ENCODE data around the gene TRIM63. TPM values are rescaled to one million over a fixed set of nuclear protein-coding genes. Genes with fewer than 3 reads are reported as not detected.

TRIM63 gene
- total RNA-seq, 2 experiments from 2014 or later: not detected

DNA sequence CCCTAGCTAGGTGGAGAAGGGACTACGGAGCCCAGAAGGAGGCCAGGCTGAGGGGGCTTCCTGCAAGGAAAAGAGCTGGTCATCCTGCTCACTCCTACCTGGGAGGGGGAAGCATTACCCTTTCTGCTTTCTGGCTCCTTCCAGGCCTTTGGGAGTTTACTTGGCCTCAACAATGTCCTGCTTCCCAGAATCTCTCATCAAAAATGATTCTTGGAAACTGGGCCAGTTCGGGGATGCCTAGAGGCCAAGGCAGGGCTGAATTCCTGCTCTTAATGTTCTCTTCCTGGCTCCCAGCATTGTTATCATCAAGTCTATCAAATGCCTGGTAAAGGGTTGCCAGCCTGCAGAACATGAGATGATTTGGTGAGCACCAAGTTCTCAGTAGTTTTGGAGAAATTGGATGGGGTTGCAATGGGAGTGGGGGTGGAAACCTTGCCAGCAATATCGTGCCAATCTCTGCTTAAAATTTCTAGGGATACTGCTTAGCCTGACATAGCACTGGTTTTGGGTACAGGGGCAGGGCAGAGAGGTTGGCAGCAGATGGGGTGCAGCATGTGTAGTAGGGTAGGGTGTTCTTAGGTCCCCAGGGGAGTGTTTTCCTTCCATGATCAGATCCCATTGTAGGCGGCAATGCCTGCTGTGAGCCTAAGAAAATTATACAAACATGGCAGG, 61.9 kb downstream of the TRIM63 start:
- no peak overlapping the region for H3K4me3 Mint-ChIP-seq
- Histone ChIP-seq H3K4me3 (ENCODE audit: low read length) (no peak overlapping the region), H3K9me3 (ENCODE audit: control insufficient read depth in 1 of 2, insufficient read depth in 1 of 2, low read length in 2 of 2) (no peaks in the 10 kb centered on the region), H3K27me3 (ENCODE audit: control insufficient read depth in 1 of 2, insufficient read depth in 2 of 2, low read length in 2 of 2) (peaks cover 0 to 3% of the 10 kb centered on the region in 2 experiments), H3K27ac (ENCODE audit: low read depth in 1 of 2, low read length in 2 of 2) (no peak overlapping the region), H3K4me1 (ENCODE audit: insufficient read depth, low read length) (no peaks in the 10 kb centered on the region), H3K36me3 (ENCODE audit: insufficient read depth, low read length) (no peaks in the 10 kb centered on the region)
- H3K36me3 Mint-ChIP-seq (ENCODE audit: low read depth): no peaks in the 10 kb centered on the region
- no peaks in the 10 kb centered on the region for H3K9me3 Mint-ChIP-seq
- intact Hi-C loops (cut with DNase I, micrococcal nuclease): no loop called here
- no peak for TF ChIP-seq CTCF (IDR thresholded peaks at IDR 0.05)
- ChIA-PET POLR2A (no interaction called here), CTCF (no interaction called here)
- ATAC-seq (ENCODE audit: poor library complexity) (no peak), DNase-seq (no peak)
- no peaks in the 10 kb centered on the region for H3K4me1 Mint-ChIP-seq (ENCODE audit: low read depth)
- H3K27me3 Mint-ChIP-seq: peaks cover 3% of the 10 kb centered on the region
- H3K27ac Mint-ChIP-seq: no peak overlapping the region

DNA sequence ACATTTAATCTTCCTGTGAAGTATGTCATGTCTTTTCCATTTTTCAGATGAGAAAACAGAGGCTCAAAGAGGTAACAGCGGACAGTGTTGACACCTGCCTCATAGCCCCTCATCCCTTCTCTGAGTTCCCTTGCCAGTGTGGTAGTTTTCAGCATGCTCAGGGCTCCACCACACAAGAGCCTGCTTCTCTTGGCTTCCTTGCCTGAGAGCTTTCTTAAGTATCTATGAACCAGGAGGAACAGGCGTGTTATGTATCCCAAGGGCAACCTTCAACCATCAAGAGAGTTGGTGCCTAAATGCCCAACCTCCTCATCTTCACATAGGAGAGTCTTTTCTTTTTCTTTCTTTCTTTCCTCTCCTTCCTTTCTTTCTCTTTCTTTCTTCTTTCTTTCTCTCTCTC, 63.7 kb downstream of the TRIM63 start:
- ATAC-seq (ENCODE audit: poor library complexity): no peak
- no peak overlapping the region for H3K27ac Mint-ChIP-seq

DNA sequence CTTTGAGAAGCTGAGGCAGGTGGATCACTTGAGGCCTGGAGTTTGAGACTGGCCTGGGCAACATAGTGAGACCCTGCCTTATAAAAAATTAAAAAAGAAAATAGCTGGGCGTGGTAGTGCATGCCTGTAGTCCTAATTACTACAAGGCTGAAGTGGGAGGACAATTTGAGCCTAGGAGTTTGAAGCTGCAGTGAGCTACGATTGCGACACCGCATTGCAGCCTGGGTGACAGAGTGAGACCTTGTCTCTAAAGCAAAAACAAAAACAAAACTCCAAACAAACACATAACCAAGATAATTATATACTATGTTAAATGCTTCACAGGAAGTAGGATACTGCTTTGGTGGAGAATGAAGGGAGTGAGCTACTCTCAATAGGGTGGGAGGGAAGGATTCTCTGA, 64.2 kb downstream of the TRIM63 start:
- intact Hi-C loops (cut with DNase I, micrococcal nuclease): no loop called here
- no peak overlapping the region for H3K4me3 ChIP-seq (ENCODE audit: low read length)
- DNase-seq (no peak), ATAC-seq (ENCODE audit: poor library complexity) (no peak)
- peaks cover 0 to 3% of the 10 kb centered on the region in 2 experiments for H3K27me3 ChIP-seq (ENCODE audit: control insufficient read depth in 1 of 2, insufficient read depth in 2 of 2, low read length in 2 of 2)
- no peaks in the 10 kb centered on the region for H3K36me3 ChIP-seq (ENCODE audit: insufficient read depth, low read length)
- H3K27ac Mint-ChIP-seq: no peak overlapping the region
- POLR2A ChIA-PET: interaction anchor here (1.5 kb wide), 1 partner anchor 108 kb away, joined by 3 read pairs; no protein-coding TSS in a partner anchor
- CTCF ChIA-PET: interaction anchor here (11.1 kb wide), 1 partner anchor 107 kb away, joined by 184 read pairs; no protein-coding TSS in a partner anchor
- H3K27ac ChIP-seq (ENCODE audit: low read depth in 1 of 2, low read length in 2 of 2): no peak overlapping the region
- peaks cover 5% of the 10 kb centered on the region for H3K4me1 ChIP-seq (ENCODE audit: insufficient read depth, low read length)
- H3K4me1 Mint-ChIP-seq (ENCODE audit: low read depth): peaks cover 2% of the 10 kb centered on the region
- H3K9me3 ChIP-seq (ENCODE audit: control insufficient read depth in 1 of 2, insufficient read depth in 1 of 2, low read length in 2 of 2): no peaks in the 10 kb centered on the region
- H3K36me3 Mint-ChIP-seq (ENCODE audit: low read depth): no peaks in the 10 kb centered on the region
- H3K4me3 Mint-ChIP-seq: no peak overlapping the region
- H3K27me3 Mint-ChIP-seq: peaks cover 3% of the 10 kb centered on the region
- H3K9me3 Mint-ChIP-seq: no peaks in the 10 kb centered on the region
- TF ChIP-seq CTCF (IDR thresholded peaks at IDR 0.05): no peak

More for the DNA sequence above, 63.7 kb downstream of the TRIM63 start:
- TF ChIP-seq CTCF (IDR thresholded peaks at IDR 0.05): no peak
- Histone ChIP-seq H3K9me3 (ENCODE audit: control insufficient read depth in 1 of 2, insufficient read depth in 1 of 2, low read length in 2 of 2) (no peaks in the 10 kb centered on the region), H3K4me3 (ENCODE audit: low read length) (no peak overlapping the region), H3K27me3 (ENCODE audit: control insufficient read depth in 1 of 2, insufficient read depth in 2 of 2, low read length in 2 of 2) (peaks cover 0 to 3% of the 10 kb centered on the region in 2 experiments), H3K36me3 (ENCODE audit: insufficient read depth, low read length) (no peaks in the 10 kb centered on the region), H3K27ac (ENCODE audit: low read depth in 1 of 2, low read length in 2 of 2) (no peak overlapping the region), H3K4me1 (ENCODE audit: insufficient read depth, low read length) (peaks cover under 1% of the 10 kb centered on the region)
- H3K4me3 Mint-ChIP-seq: no peak overlapping the region
- no peaks in the 10 kb centered on the region for H3K9me3 Mint-ChIP-seq
- ChIA-PET CTCF (interaction anchor here (11.1 kb wide), 1 partner anchor 107 kb away, joined by 184 read pairs; no protein-coding TSS in a partner anchor), POLR2A (interaction anchor here (0.6 to 1.5 kb wide), 2 partner anchors 32 to 109 kb away, joined by 3 read pairs; no protein-coding TSS in a partner anchor)
- intact Hi-C loops (cut with DNase I, micrococcal nuclease): no loop called here
- H3K36me3 Mint-ChIP-seq (ENCODE audit: low read depth): no peaks in the 10 kb centered on the region
- no peaks in the 10 kb centered on the region for H3K4me1 Mint-ChIP-seq (ENCODE audit: low read depth)
- DNase-seq: no peak
- peaks cover 3% of the 10 kb centered on the region for H3K27me3 Mint-ChIP-seq

Other genes starting within 250 kb of the TRIM63 start
- 10 to 100 TPM; 25.5 to 28.0 TPM for gene MTFR1L, start 247.7 kb downstream of the TRIM63 start, total RNA-seq
- gene AUNIP, start 208.2 kb downstream of the TRIM63 start, total RNA-seq: not detected
- 1 to 10 TPM; 1.1 to 1.5 TPM for gene PAQR7, start 191.9 kb downstream of the TRIM63 start, total RNA-seq
- gene STMN1, start 161.2 kb downstream of the TRIM63 start, total RNA-seq: 10 to 100 TPM; 25.2 to 25.6 TPM
- 1 to 10 TPM; 7.9 to 8.1 TPM for gene PAFAH2, start 69.6 kb downstream of the TRIM63 start, total RNA-seq
- gene EXTL1, start 45.9 kb downstream of the TRIM63 start, total RNA-seq: not detected
- not detected for gene SLC30A2, start 21.5 kb downstream of the TRIM63 start, total RNA-seq
- gene PDIK1L, start 44.2 kb upstream of the TRIM63 start, total RNA-seq: 1 to 10 TPM; 9.5 to 9.9 TPM
- gene FAM110D, start 91.4 kb upstream of the TRIM63 start, total RNA-seq: not detected
- gene C1orf232, start 101.3 kb upstream of the TRIM63 start, total RNA-seq: not detected
- gene ZNF593, start 102.3 kb upstream of the TRIM63 start, total RNA-seq: 1 to 10 TPM; 5.0 to 6.6 TPM
- not detected for gene ZNF593OS, start 104.2 kb upstream of the TRIM63 start, total RNA-seq
- gene CNKSR1, start 109.9 kb upstream of the TRIM63 start, total RNA-seq: 1 to 10 TPM; 2.3 to 3.6 TPM
- not detected for gene CATSPER4, start 123.0 kb upstream of the TRIM63 start, total RNA-seq
- gene CEP85, start 166.6 kb upstream of the TRIM63 start, total RNA-seq: 1 to 10 TPM; 7.6 to 8.4 TPM
- gene SH3BGRL3, start 212.5 kb upstream of the TRIM63 start, total RNA-seq: 100 to 1,000 TPM; 178 to 193 TPM
- gene UBXN11, start 239.0 kb upstream of the TRIM63 start, total RNA-seq: 10 to 100 TPM; 39.3 to 42.3 TPM

Data from CD4-positive, alpha-beta T cell (primary cell).